Measurements from ENCODE around the gene CNGA1. TPM values are rescaled to one million over a fixed set of nuclear protein-coding genes. Genes with fewer than 3 reads are reported as not detected.

CNGA1 gene
- total RNA-seq, 2 donors from 2014 or later = 0.33 to 1.8 TPM

DNA sequence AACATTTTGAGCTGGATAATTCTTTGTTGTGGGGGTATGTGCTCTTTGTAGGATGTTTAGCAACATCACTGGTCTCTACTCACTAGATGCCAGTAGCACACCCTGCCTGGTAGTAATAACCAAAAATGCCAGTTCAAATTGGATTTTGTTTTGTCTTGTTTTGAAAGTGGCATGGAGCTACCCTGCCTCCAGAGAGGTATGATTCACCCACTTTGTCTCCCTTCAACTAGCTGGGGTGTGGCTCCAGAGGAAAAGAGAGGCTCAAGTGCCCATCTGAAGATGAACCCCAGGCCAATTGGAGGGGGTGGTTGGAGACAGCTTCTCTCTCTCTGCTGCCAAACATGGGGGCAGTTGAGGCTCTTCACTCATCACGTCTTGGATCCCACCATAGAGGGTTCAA, 34.6 kb upstream of the CNGA1 start:
- no peaks in the 10 kb centered on the region for H3K36me3 ChIP-seq (replicated peaks in 1 of 2; ENCODE audit: insufficient read depth in 1 of 2, low read depth in 2 of 2)
- TF ChIP-seq, protein P1, sequence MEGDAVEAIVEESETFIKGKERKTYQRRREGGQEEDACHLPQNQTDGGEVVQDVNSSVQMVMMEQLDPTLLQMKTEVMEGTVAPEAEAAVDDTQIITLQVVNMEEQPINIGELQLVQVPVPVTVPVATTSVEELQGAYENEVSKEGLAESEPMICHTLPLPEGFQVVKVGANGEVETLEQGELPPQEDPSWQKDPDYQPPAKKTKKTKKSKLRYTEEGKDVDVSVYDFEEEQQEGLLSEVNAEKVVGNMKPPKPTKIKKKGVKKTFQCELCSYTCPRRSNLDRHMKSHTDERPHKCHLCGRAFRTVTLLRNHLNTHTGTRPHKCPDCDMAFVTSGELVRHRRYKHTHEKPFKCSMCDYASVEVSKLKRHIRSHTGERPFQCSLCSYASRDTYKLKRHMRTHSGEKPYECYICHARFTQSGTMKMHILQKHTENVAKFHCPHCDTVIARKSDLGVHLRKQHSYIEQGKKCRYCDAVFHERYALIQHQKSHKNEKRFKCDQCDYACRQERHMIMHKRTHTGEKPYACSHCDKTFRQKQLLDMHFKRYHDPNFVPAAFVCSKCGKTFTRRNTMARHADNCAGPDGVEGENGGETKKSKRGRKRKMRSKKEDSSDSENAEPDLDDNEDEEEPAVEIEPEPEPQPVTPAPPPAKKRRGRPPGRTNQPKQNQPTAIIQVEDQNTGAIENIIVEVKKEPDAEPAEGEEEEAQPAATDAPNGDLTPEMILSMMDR (IDR thresholded peaks at IDR 0.05) = no peak
- H3K4me1 ChIP-seq = peaks cover 14% of the 10 kb centered on the region
- intact Hi-C loops (cut with DNase I) = no loop called here
- H3K27ac ChIP-seq = no peak overlapping the region
- no peaks in the 10 kb centered on the region for H3K9me3 ChIP-seq
- H3K27me3 ChIP-seq = no peaks in the 10 kb centered on the region
- WGBS, 2 donors = 100% methylated on average over 1 of the region's 1 CpG
- no peak overlapping the region for H3K4me3 ChIP-seq
- ATAC-seq = no peak
- no peak for DNase-seq

DNA sequence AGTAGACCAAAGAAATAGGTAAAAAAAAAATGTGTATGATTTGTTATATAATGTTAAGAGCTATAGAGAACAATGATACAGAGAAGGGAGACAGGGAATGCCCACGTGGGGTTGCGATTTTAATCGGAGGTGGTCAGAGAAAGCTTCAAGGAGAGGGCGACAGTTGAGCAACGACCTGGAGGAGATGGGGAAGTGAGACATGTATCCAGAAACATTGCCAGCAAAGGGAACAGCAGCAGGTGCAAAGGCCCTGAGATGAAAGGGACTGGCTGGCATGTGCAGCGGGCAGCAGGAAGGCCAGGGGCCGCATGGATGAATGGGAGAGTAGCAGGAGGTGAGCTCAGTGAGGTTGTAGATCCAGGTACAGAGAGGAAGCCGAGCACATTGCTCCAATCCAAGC, 33.0 kb upstream of the CNGA1 start:
- no peaks in the 10 kb centered on the region for H3K27me3 ChIP-seq
- intact Hi-C loops (cut with DNase I) = no loop called here
- no peak for DNase-seq
- ATAC-seq = no peak
- H3K27ac ChIP-seq = no peak overlapping the region
- WGBS, 2 donors = 87 to 92% methylated on average over 8 of the region's 8 CpGs
- H3K4me3 ChIP-seq = no peak overlapping the region
- H3K9me3 ChIP-seq = no peaks in the 10 kb centered on the region
- TF ChIP-seq POLR2A (IDR thresholded peaks at IDR 0.05) = no peak
- TF ChIP-seq, protein P1 (IDR thresholded peaks at IDR 0.05) = no peak
- peaks cover 14% of the 10 kb centered on the region for H3K4me1 ChIP-seq
- no peaks in the 10 kb centered on the region for H3K36me3 ChIP-seq (replicated peaks in 1 of 2; ENCODE audit: insufficient read depth in 1 of 2, low read depth in 2 of 2)

DNA sequence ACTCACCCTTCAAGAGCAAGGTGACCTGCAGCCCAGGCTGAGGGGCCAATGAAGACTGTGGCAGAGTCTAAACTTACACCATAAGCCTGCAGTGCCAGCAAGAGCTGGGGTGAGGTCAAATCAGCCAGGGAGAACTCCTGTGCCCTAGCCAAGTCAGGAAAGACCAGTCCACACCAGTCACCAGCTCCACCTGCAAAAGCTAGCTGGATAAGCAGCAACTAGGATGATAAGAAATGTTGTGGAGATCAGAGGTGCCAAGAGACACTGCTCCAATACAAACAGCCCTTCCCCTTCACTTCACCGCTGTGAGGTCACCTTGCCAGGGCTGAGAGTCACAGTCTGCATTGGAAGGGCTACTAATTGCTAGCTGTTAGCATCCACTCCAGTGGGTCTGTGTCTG, 31.4 kb upstream of the CNGA1 start:
- H3K4me1 ChIP-seq = peaks cover 24% of the 10 kb centered on the region
- H3K9me3 ChIP-seq = no peaks in the 10 kb centered on the region
- H3K27me3 ChIP-seq = no peaks in the 10 kb centered on the region
- intact Hi-C loops (cut with DNase I) = no loop called here
- ATAC-seq (peak; percentile 82), DNase-seq (peak; percentile 29 to 73 (median 48))
- no peak overlapping the region for H3K4me3 ChIP-seq
- WGBS, 2 donors = 9 to 18% methylated on average over 1 of the region's 1 CpG
- no peaks in the 10 kb centered on the region for H3K36me3 ChIP-seq (replicated peaks in 1 of 2; ENCODE audit: insufficient read depth in 1 of 2, low read depth in 2 of 2)
- H3K27ac ChIP-seq = peak overlapping the region in 3 of 4 donors; percentile 3 to 54 (median 46)
- TF ChIP-seq, protein P1 (IDR thresholded peaks at IDR 0.05) = no peak
- no peak for TF ChIP-seq POLR2A (IDR thresholded peaks at IDR 0.05)

DNA sequence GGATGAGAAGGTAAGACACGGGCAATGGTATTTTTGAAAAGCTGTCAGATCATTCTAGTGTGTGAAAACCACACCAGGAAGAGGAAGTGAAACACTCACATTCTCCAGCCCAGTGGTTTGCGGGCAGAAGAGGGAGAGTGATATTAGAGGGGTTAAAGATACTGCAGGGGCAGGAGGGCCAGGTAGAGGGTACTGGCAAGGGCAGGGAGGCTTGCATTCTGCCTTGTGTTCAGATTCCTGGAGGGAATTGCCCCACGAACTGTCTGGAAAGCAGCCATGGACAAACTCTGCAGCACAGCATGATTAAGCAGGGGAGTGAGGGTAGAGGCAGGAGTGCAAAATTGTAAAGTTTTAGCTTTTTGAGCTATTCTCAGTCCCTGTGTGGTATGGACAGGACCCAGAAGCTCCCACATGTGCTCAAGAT, 31.0 kb upstream of the CNGA1 start:
- WGBS, 2 donors = 21 to 28% methylated on average over 3 of the region's 3 CpGs
- TF ChIP-seq, protein P1 (IDR thresholded peaks at IDR 0.05) = no peak
- Histone ChIP-seq H3K36me3 (replicated peaks in 1 of 2; ENCODE audit: insufficient read depth in 1 of 2, low read depth in 2 of 2) (no peaks in the 10 kb centered on the region), H3K27ac (peak overlapping the region in 3 of 4 donors; percentile 3 to 54 (median 46)), H3K9me3 (no peaks in the 10 kb centered on the region), H3K4me1 (peaks cover 26% of the 10 kb centered on the region), H3K27me3 (no peaks in the 10 kb centered on the region), H3K4me3 (no peak overlapping the region)
- peak in 1 of 4 donors; percentile 9 for DNase-seq
- peak; percentile 36 for ATAC-seq
- intact Hi-C loops (cut with DNase I) = no loop called here

DNA sequence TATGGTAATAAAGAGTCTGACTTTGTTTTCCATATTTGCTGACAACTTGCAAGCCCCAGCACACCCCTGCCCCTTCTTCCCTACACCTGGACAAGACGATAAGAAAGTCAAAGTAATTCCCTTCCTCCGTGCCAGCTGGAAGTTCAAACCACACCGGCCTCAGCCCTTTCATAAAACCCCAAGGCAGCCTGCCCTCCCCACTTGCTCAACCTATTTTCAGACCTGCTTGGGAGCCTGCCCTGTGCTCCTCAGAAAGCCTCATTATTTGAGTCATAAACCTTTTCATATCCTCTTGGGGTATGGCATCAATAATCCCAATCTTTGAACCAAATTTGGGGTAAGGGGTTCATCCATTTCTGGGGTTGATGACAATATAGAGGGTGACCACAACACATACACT, 29.6 kb upstream of the CNGA1 start:
- Histone ChIP-seq H3K9me3 (no peaks in the 10 kb centered on the region), H3K27ac (no peak overlapping the region), H3K36me3 (replicated peaks in 1 of 2; ENCODE audit: insufficient read depth in 1 of 2, low read depth in 2 of 2) (no peaks in the 10 kb centered on the region), H3K27me3 (no peaks in the 10 kb centered on the region), H3K4me3 (no peak overlapping the region), H3K4me1 (peaks cover 26% of the 10 kb centered on the region)
- TF ChIP-seq POLR2A (IDR thresholded peaks at IDR 0.05) = no peak
- TF ChIP-seq, protein P1 (IDR thresholded peaks at IDR 0.05) = no peak
- ATAC-seq = no peak
- peak in 1 of 4 donors; percentile 14 for DNase-seq
- WGBS, 2 donors = 29 to 31% methylated on average over 3 of the region's 3 CpGs
- intact Hi-C loops (cut with DNase I) = no loop called here
